GM12878 (cell line): ENCODE data around the gene APOH. TPM values are rescaled to one million over a fixed set of nuclear protein-coding genes. Genes with fewer than 3 reads are reported as not detected.

Experiments
- ATAC-seq: fragments of 200-7000 bp; cut with Tn5 transposase; 3 replicates; pipeline ENCODE4 v1.9.1; 2020; ENCODE audit warnings: mild to moderate bottlenecking, moderate library complexity
- BruUV-seq: library from RNA; stranded (reverse); fragments of 400-500 nt; replicated peaks from 2 replicates; lab custom pipeline; 2021; lab: Mats Ljungman, UMichigan
- CTCF ChIA-PET: fragments of 300-600 bp; sonication (Branson Sonifier 250); formaldehyde crosslinking; extraction: SDS; loops from one replicate; lab custom pipeline; 2021; ENCODE audit warnings: inconsistent platforms; lab: Yijun Ruan, JAX
- POLR2A ChIA-PET: fragments of 350-600 bp; formaldehyde crosslinking; extraction: SDS; loops from one replicate; lab custom pipeline; 2021; ENCODE audit warnings: inconsistent platforms; lab: Charles Lee
- RAD21 ChIA-PET: fragments of 300-600 bp; sonication (Branson Sonifier 250); formaldehyde crosslinking; loops from one replicate; lab custom pipeline; 2023; ENCODE audit warnings: antibody characterized with exemption; ENCODE audit not compliant: unreplicated experiment; lab: Charles Lee
- SMC1A ChIA-PET: fragments of 300-600 bp; sonication (Branson Sonifier 250); formaldehyde crosslinking; loops from one replicate; lab custom pipeline; 2023; ENCODE audit not compliant: unreplicated experiment, uncharacterized antibody; lab: Charles Lee
- DNase-seq: peaks from one replicate; pipeline ENCODE4 v3.0.0-alpha.2; 2011; ENCODE audit warnings: low read depth, low spot score
- FAIRE-seq: peaks from 3 replicates; lab custom pipeline; 2011; peaks lifted over from hg19 to GRCh38; lab: Jason Lieb, UNC
- H2AFZ ChIP-seq: 2 replicates; pipeline ENCODE4 v1.6.0; 2011; ENCODE audit warnings: low read depth, low read length, control low read depth; ENCODE audit not compliant: control insufficient read depth
- H3K27ac ChIP-seq: 2 replicates; pipeline ENCODE4 v1.5.1; 2011; ENCODE audit warnings: control low read depth; ENCODE audit not compliant: control insufficient read depth, insufficient read depth
- H3K27me3 ChIP-seq, 2 experiments: replicated peaks in 1 of 2; 2 replicates each; pipeline versions ENCODE4 v1.6.0 to v1.6.1; 2011; ENCODE audit warnings: low read length in 1 of 2; ENCODE audit not compliant: control insufficient read depth in 2 of 2, insufficient read depth in 2 of 2
- H3K36me3 ChIP-seq, 2 experiments: 2 replicates each; pipeline ENCODE4 v1.5.1; 2011; ENCODE audit warnings: low read length in 1 of 2; ENCODE audit not compliant: control insufficient read depth in 2 of 2, insufficient read depth in 2 of 2
- H3K4me1 ChIP-seq: 2 replicates; pipeline ENCODE4 v1.6.1; 2011; ENCODE audit warnings: mild to moderate bottlenecking, low read length, moderate library complexity, mixed read lengths; ENCODE audit not compliant: control insufficient read depth, insufficient read depth
- H3K4me2 ChIP-seq: 2 replicates; pipeline ENCODE4 v1.6.0; 2011; ENCODE audit warnings: control low read depth; ENCODE audit not compliant: control insufficient read depth, insufficient read depth
- H3K4me3 ChIP-seq: fragments of 200-600 bp; sonication (generic); 2 replicates; pipeline ENCODE4 v1.5.1; 2016
- H3K79me2 ChIP-seq: 2 replicates; pipeline ENCODE4 v1.6.0; 2011; ENCODE audit warnings: low read length; ENCODE audit not compliant: control insufficient read depth, insufficient read depth
- H3K9ac ChIP-seq: 2 replicates; pipeline ENCODE4 v1.8.0; 2011; ENCODE audit warnings: low read length, control low read depth, mixed read lengths; ENCODE audit not compliant: control insufficient read depth, insufficient read depth
- H3K9me3 ChIP-seq: replicated peaks from 3 replicates; pipeline ENCODE4 v1.5.1; 2011; ENCODE audit warnings: mild to moderate bottlenecking, low read length; ENCODE audit not compliant: control insufficient read depth, insufficient read depth
- H4K20me1 ChIP-seq: 2 replicates; pipeline ENCODE4 v1.6.0; 2011; ENCODE audit not compliant: control insufficient read depth, insufficient read depth
- BCLAF1 ChIP-seq: fragments of 450-650 bp; IDR thresholded peaks from 2 replicates; pipeline ENCODE4 v1.6.1; 2017; ENCODE audit warnings: antibody characterized with exemption, mild to moderate bottlenecking, moderate library complexity
- BRCA1 ChIP-seq: IDR thresholded peaks from 2 replicates; pipeline ENCODE4 v1.6.1; 2011; ENCODE audit warnings: low read depth, low read length, improper control_type of control experiment
- EP300 ChIP-seq, 2 experiments: fragments of 150-350 bp in 1 of 2; IDR thresholded peaks; 2 replicates each; pipeline ENCODE4 v1.6.1; 2011 to 2012; ENCODE audit warnings: low read depth in 2 of 2, low read length in 2 of 2, borderline replicate concordance in 1 of 2, improper control_type of control experiment in 1 of 2, inconsistent platforms in 1 of 2; ENCODE audit not compliant: control insufficient read depth in 1 of 2
- GATAD2B ChIP-seq: fragments of 450-650 bp; conservative IDR thresholded peaks from 2 replicates; pipeline ENCODE4 v1.6.1; 2017; ENCODE audit warnings: low read depth, mild to moderate bottlenecking, moderate library complexity
- IRF4 ChIP-seq: IDR thresholded peaks from 2 replicates; pipeline ENCODE4 v1.6.1; 2011; ENCODE audit warnings: low read depth, low read length
- MEF2B ChIP-seq: fragments of 450-650 bp; IDR thresholded peaks from 2 replicates; pipeline ENCODE4 v1.6.1; 2018; ENCODE audit warnings: mild to moderate bottlenecking, moderate library complexity; ENCODE audit not compliant: partially characterized antibody, poor library complexity, severe bottlenecking
- NKRF ChIP-seq: fragments of 450-650 bp; conservative IDR thresholded peaks from 2 replicates; pipeline ENCODE4 v1.6.1; 2017; ENCODE audit warnings: mild to moderate bottlenecking, moderate library complexity
- POLR2A ChIP-seq: IDR thresholded peaks from 2 replicates; pipeline ENCODE4 v1.6.1; 2011; ENCODE audit warnings: low read depth, mild to moderate bottlenecking, low read length
- PRDM15 ChIP-seq: fragments of 450-650 bp; formaldehyde crosslinking; IDR thresholded peaks from 2 replicates; pipeline ENCODE4 v1.4.0; 2020; ENCODE audit warnings: mild to moderate bottlenecking, moderate library complexity
- SIN3A ChIP-seq: IDR thresholded peaks from 2 replicates; pipeline ENCODE4 v1.6.1; 2012; ENCODE audit warnings: low read depth, low read length, improper control_type of control experiment
- SMAD5 ChIP-seq: IDR thresholded peaks from 2 replicates; pipeline ENCODE4 v1.6.1; 2016; ENCODE audit warnings: antibody characterized with exemption, low read depth
- SMC3 ChIP-seq: IDR thresholded peaks from 2 replicates; pipeline ENCODE4 v1.6.1; 2011; ENCODE audit warnings: low read length, improper control_type of control experiment, borderline replicate concordance
- SP1 ChIP-seq: IDR thresholded peaks from one replicate; pipeline ENCODE4 v1.6.1; 2011; ENCODE audit warnings: low read depth, low read length
- WGBS: methylation state at CpG from one replicate; pipeline ENCODE4 v1.1.6; 2016; ENCODE audit warnings: low lambda C conversion rate; ENCODE audit not compliant: insufficient replicate concordance, insufficient coverage; ENCODE audit errors: missing lambda C conversion rate; 5-methylcytosine and 5-hydroxymethylcytosine counted together
- in situ Hi-C: fragments of 300-500 bp; cut with MboI; formaldehyde crosslinking; loops from 9 replicates; pipeline ENCODE4 v1.14.3; 2018; ENCODE audit warnings: mixed read lengths
- intact Hi-C: fragments of 100-400 bp; cut with micrococcal nuclease; formaldehyde crosslinking; loops from one replicate; pipeline ENCODE4 v1.14.2; 2022; ENCODE audit not compliant: unreplicated experiment
- polyA plus RNA-seq, 11 experiments: library from polyadenylated mRNA; depleted of rRNA in 4 of 11; unstranded in 6 of 11; stranded (reverse) in 5 of 11; fragments of >200 nt; fragmentation: Nextera tagmentation in 4 of 11; fragmentation: Illumina TruSeq in 1 of 11; extraction: Ambion mirVana in 4 of 11; extraction: Trizol in 1 of 11; gene quantifications; 1 replicate in 1 of 11; 2 replicates in 10 of 11; pipeline versions ENCODE4 v1.2.1 to v1.2.3, GENCODE V29; 2011 to 2016; ENCODE audit warnings: inconsistent platforms in 2 of 11, missing spikeins in 2 of 11, low read depth in 1 of 11
- total RNA-seq, 4 experiments: library from RNA; depleted of rRNA in 3 of 4; stranded (reverse); fragments of >200 nt in 3 of 4; fragmentation: Illumina TruSeq in 1 of 4; extraction: Trizol in 1 of 4; gene quantifications; 2 replicates each; pipeline versions ENCODE4 v1.2.1 to v1.2.3, GENCODE V29; 2013 to 2021

Gene APOH
- total and polyA plus RNA-seq, 10 of the 15 experiments (the other 5 are each of a cell fraction or from before 2014, with no cell fraction given) = 1.8 TPM; not detected in 9

- TF ChIP-seq BCLAF1 = no peak
- no peak for TF ChIP-seq IRF4
- no peak for TF ChIP-seq GATAD2B
- no peak for TF ChIP-seq NKRF
- no peak for TF ChIP-seq SIN3A
These were observed 7.9 kb downstream of the APOH start (continued) for GRCh38 chr17:66221343-66221742.

GRCh38 chr17:66220079-66220835, 9.0 kb downstream of the APOH start:
- Histone ChIP-seq H2AFZ (no peak overlapping the region), H3K4me2 (no peak overlapping the region), H3K36me3 (no peaks in the 10 kb centered on the region), H3K79me2 (no peaks in the 10 kb centered on the region), H3K27me3 (peaks cover 0 to 2% of the 10 kb centered on the region in 2 experiments; a peak in 1 of 4 replicates), H3K27ac (no peak overlapping the region), H3K9ac (no peak overlapping the region), H3K9me3 (no peaks in the 10 kb centered on the region), H4K20me1 (no peaks in the 10 kb centered on the region), H3K4me1 (no peaks in the 10 kb centered on the region), H3K4me3 (no peak overlapping the region)
- ATAC-seq = no peak
- CTCF ChIA-PET = interaction anchor here (0.7 kb wide), 1 partner anchor 1117 kb away, joined by 3 read pairs; no protein-coding TSS in a partner anchor
- RAD21 ChIA-PET = no interaction called here
- 7% methylated on average over 8 of the region's 8 CpGs for WGBS
- BruUV-seq = no TSS peak
- DNase-seq = no peak
- SMC1A ChIA-PET = interaction anchor here (0.5 kb wide), 1 partner anchor 756 kb away, joined by 3 read pairs; no protein-coding TSS in a partner anchor
- no peak for FAIRE-seq
- intact Hi-C loops (no loop called here), in situ Hi-C loops (no loop called here)
- POLR2A ChIA-PET = interaction anchor here (0.6 kb wide), 1 partner anchor 22 kb away, joined by 5 read pairs; no protein-coding TSS in a partner anchor
- no peak for TF ChIP-seq POLR2A
- no peak for TF ChIP-seq SP1
- TF ChIP-seq EP300 (IDR thresholded peaks at IDR 0.05; ENCODE audit: borderline replicate concordance in 1 of 2, control insufficient read depth in 1 of 2, low read depth in 2 of 2, low read length in 2 of 2) = no peak
- no peak for TF ChIP-seq BRCA1
- TF ChIP-seq PRDM15 (CRISPR knock-in tag) = no peak
- no peak for TF ChIP-seq MEF2B
- no peak for TF ChIP-seq SMC3
- no peak for TF ChIP-seq SMAD5
